OCI-LY3 (cell line): ENCODE measurements around the gene ISG15.

ENCODE experiments used
- H2AFZ ChIP-seq: fragments of 200-600, 300-600 bp; shearing (Covaris generic); 2 replicates; pipeline ENCODE4 v1.6.0; 2014; ENCODE audit warnings: antibody characterized with exemption, low read depth, low read length
- H3K27ac ChIP-seq: fragments of 200-600, 300-600 bp; sonication (generic); 2 replicates; pipeline ENCODE4 v1.5.1; 2014; ENCODE audit warnings: mild to moderate bottlenecking, low read length, moderate library complexity, mixed read lengths
- H3K27me3 ChIP-seq: fragments of 200-600, 300-600 bp; sonication (generic); 2 replicates; pipeline ENCODE4 v1.6.1; 2014; ENCODE audit warnings: low read depth, low read length, mixed read lengths
- H3K36me3 ChIP-seq: fragments of 200-600, 300-600 bp; sonication (generic); replicated peaks from 2 replicates; pipeline ENCODE3; 2014; ENCODE audit warnings: low read depth, low read length, mixed read lengths
- H3K4me1 ChIP-seq: fragments of 300-600, 200-600 bp; sonication (generic); 2 replicates; pipeline ENCODE4 v1.6.1; 2014; ENCODE audit warnings: low read length, mixed read lengths
- H3K4me2 ChIP-seq: fragments of 200-600, 300-600 bp; sonication (generic); 2 replicates; pipeline ENCODE4 v1.6.1; 2014; ENCODE audit warnings: low read length, mixed read lengths
- H3K4me3 ChIP-seq: fragments of 300-600, 200-600 bp; sonication (generic); 2 replicates; pipeline ENCODE4 v1.5.1; 2014; ENCODE audit warnings: antibody characterized with exemption, mild to moderate bottlenecking, low read length, moderate library complexity
- H3K79me2 ChIP-seq: fragments of 300-600, 200-600 bp; shearing (Covaris generic); 2 replicates; pipeline ENCODE4 v1.6.1; 2014; ENCODE audit warnings: mild to moderate bottlenecking, low read length, mixed read lengths
- H3K9ac ChIP-seq: fragments of 300-600, 200-600 bp; shearing (Covaris generic); 2 replicates; pipeline ENCODE4 v1.6.0; 2014; ENCODE audit warnings: mild to moderate bottlenecking, low read length, moderate library complexity
- H3K9me3 ChIP-seq: fragments of 200-600, 300-600 bp; shearing (Covaris generic); 2 replicates; pipeline ENCODE4 v1.6.1; 2014; ENCODE audit warnings: low read length, mixed read lengths; ENCODE audit not compliant: insufficient read depth
- H4K20me1 ChIP-seq: fragments of 200-600, 300-600 bp; sonication (generic); 2 replicates; pipeline ENCODE4 v1.6.1; 2016; ENCODE audit warnings: low read length, mixed read lengths; ENCODE audit not compliant: insufficient read depth
- CTCF ChIP-seq: fragments of 200-600, 300-600 bp; sonication (generic); IDR thresholded peaks from 2 replicates; pipeline ENCODE4 v1.5.1; 2014; ENCODE audit warnings: antibody characterized with exemption, low read length, low read depth
- EZH2phosphoT487 ChIP-seq: fragments of 200-600 bp; shearing (Covaris generic); IDR thresholded peaks from 2 replicates; pipeline ENCODE4 v1.6.1; 2018; ENCODE audit warnings: antibody characterized with exemption, mixed run types, low read depth

ISG15 gene

DNA sequence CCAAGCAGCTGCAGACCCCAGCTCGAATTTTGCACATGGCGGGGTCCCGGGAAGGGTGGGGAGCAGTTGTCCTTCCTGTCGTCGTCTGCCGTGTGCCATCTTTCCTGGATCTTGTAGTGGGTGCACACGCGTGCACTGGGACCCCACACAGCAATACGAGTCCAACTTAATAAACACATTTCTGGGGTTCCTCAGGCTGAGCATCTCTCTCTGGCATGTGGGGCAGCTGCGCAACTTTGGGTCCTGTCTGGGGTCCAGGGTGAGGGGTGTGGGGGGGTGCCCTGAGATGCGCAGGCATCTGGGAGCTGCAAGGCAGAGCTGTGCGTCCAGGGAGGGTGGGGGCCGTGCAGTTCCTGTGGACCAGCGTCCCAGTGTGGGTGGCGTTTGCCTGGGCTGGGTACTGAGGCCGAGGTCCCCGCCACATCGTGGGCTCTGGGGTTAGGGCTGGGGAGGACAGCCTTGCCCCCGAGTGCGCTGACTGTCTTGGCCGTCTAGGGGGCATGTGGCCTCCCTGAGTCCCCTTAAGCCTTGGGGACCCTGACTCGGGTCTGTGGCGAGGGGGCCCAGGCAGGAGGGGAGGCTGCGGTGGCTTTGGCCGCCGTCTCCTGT, 47.7 kb upstream of the ISG15 start:
- Histone ChIP-seq H3K79me2 (no peaks in the 10 kb centered on the region; the same call in 1 of the 2 replicates), H3K36me3 (no peaks in the 10 kb centered on the region), H3K27me3 (no peaks in the 10 kb centered on the region), H2AFZ (no peak overlapping the region), H4K20me1 (no peaks in the 10 kb centered on the region), H3K4me3 (peak overlapping the region; percentile 83; the same call in 1 of the 2 replicates), H3K4me1 (peaks cover 7% of the 10 kb centered on the region; the same call in 1 of the 2 replicates), H3K27ac (no peak overlapping the region), H3K4me2 (peak overlapping the region; percentile 80), H3K9ac (no peak overlapping the region), H3K9me3 (no peaks in the 10 kb centered on the region)
- TF ChIP-seq CTCF (no peak), EZH2phosphoT487 (no peak)

GRCh38 chr1:966135-966703, 47.1 kb upstream of the ISG15 start, which contains the start of gene PLEKHN1:
Gene PLEKHN1, plus strand, starts transcription at chr1:966482. Its CDS starts 50 bp downstream, at chr1:966532.
- H3K27ac ChIP-seq, result peak within 1 kb of the TSS; percentile 27; the same call in 1 of the 2 replicates

DNA sequence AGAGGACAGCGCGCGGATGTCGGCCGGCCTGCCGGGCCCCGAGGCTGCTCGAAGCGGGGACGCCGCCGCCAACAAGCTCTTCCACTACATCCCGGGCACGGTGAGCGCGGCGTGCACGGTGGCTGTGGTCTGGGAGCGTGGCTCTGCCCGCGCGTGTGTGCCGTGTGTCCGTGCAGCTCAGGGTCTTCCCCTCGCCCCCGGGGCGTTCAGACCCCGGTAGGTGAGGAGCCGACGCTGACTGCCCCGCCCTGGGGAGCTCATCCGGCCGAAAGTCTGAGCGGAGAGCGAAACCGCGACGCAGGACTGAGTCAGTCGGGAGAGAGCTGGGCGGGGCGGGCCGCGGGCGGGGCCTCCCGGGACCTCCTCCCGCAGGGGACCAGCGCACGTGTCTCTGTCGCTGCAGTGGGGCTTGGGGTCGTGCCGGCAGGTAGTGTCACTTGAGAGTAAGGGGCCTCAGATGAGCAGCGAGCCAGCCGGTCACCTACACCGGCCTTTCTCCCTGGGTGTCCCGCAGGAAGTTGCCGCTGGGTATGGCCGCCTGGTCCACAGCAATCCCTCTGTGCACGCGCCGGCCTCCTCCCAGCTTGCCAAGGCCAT, 46.5 kb upstream of the ISG15 start:
- Histone ChIP-seq H3K4me3 (peak overlapping the region; percentile 83), H3K4me1 (peaks cover 5% of the 10 kb centered on the region; the same call in 1 of the 2 replicates), H3K36me3 (no peaks in the 10 kb centered on the region), H3K9ac (peak overlapping the region; percentile 68), H3K9me3 (no peaks in the 10 kb centered on the region), H3K27ac (peak overlapping the region; percentile 27; the same call in 1 of the 2 replicates), H3K4me2 (peak overlapping the region; percentile 80), H3K79me2 (no peaks in the 10 kb centered on the region), H3K27me3 (no peaks in the 10 kb centered on the region), H2AFZ (no peak overlapping the region; the same call in 1 of the 2 replicates), H4K20me1 (no peaks in the 10 kb centered on the region)
- TF ChIP-seq CTCF, result no peak
- no peak for TF ChIP-seq EZH2phosphoT487

More at GRCh38 chr1:966135-966703, 47.1 kb upstream of the ISG15 start, which contains the start of gene PLEKHN1:
- peak within 1 kb of the TSS; percentile 68 for H3K9ac ChIP-seq
- H3K4me1 ChIP-seq, result peaks cover 6% of the 10 kb centered on the region; the same call in 1 of the 2 replicates
- H3K27me3 ChIP-seq, result no peaks in the 10 kb centered on the region
- peak within 1 kb of the TSS; percentile 80 for H3K4me2 ChIP-seq
- no peak for TF ChIP-seq EZH2phosphoT487
- no peak for TF ChIP-seq CTCF
- no peak within 1 kb of the TSS; the same call in 1 of the 2 replicates for H2AFZ ChIP-seq
- H3K36me3 ChIP-seq, result no peaks in the 10 kb centered on the region
- no peaks in the 10 kb centered on the region for H3K79me2 ChIP-seq
- H4K20me1 ChIP-seq, result no peaks in the 10 kb centered on the region
- peak within 1 kb of the TSS; percentile 83 for H3K4me3 ChIP-seq
- no peaks in the 10 kb centered on the region for H3K9me3 ChIP-seq
